ENCODE results near the gene IL1RL1.

Gene IL1RL1

GRCh38 chr2:102346381-102347130, 35.2 kb downstream of the IL1RL1 start:
- no peaks in the 10 kb centered on the region for H3K4me1 Mint-ChIP-seq
- no peak overlapping the region for H3K4me3 Mint-ChIP-seq
- H3K9me3 Mint-ChIP-seq: no peaks in the 10 kb centered on the region
- no peak for DNase-seq
- no peaks in the 10 kb centered on the region for H3K36me3 Mint-ChIP-seq (ENCODE audit: low read depth)
- H3K27me3 Mint-ChIP-seq (ENCODE audit: low read depth, poor library complexity): peaks cover 23% of the 10 kb centered on the region
- TF ChIP-seq CTCF (IDR thresholded peaks at IDR 0.05): no peak
- H3K27ac Mint-ChIP-seq: no peak overlapping the region

- Mint-ChIP-seq H3K4me3 (no peak overlapping the region), H3K4me1 (no peaks in the 10 kb centered on the region), H3K36me3 (ENCODE audit: low read depth) (no peaks in the 10 kb centered on the region), H3K27me3 (ENCODE audit: low read depth, poor library complexity) (peaks cover 51% of the 10 kb centered on the region), H3K27ac (no peak overlapping the region), H3K9me3 (no peaks in the 10 kb centered on the region)
- DNase-seq: no peak
- TF ChIP-seq CTCF (IDR thresholded peaks at IDR 0.05): no peak
These were observed 38.9 kb downstream of the IL1RL1 start for GRCh38 chr2:102350137-102350793.

GRCh38 chr2:102355526-102356380, 44.4 kb downstream of the IL1RL1 start, which contains the start of gene IL18R1:
Gene IL18R1, plus strand, starts transcription at chr2:102355796. Its CDS starts 6,865 bp downstream, at chr2:102362661.
- Mint-ChIP-seq H3K36me3 (ENCODE audit: low read depth) (no peaks in the 10 kb centered on the region), H3K27ac (no peak within 1 kb of the TSS), H3K9me3 (no peaks in the 10 kb centered on the region), H3K27me3 (ENCODE audit: low read depth, poor library complexity) (peaks cover 71% of the 10 kb centered on the region), H3K4me1 (peaks cover 4% of the 10 kb centered on the region), H3K4me3 (peak within 1 kb of the TSS; percentile 90)
- peak; percentile 72 for TF ChIP-seq CTCF (IDR thresholded peaks at IDR 0.05)
- peak; percentile 86 for DNase-seq

GRCh38 chr2:102356381-102356712, 45.0 kb downstream of the IL1RL1 start:
- Mint-ChIP-seq H3K27me3 (ENCODE audit: low read depth, poor library complexity) (peaks cover 69% of the 10 kb centered on the region), H3K36me3 (ENCODE audit: low read depth) (no peaks in the 10 kb centered on the region), H3K9me3 (no peaks in the 10 kb centered on the region), H3K27ac (no peak overlapping the region), H3K4me1 (peaks cover 4% of the 10 kb centered on the region), H3K4me3 (peak overlapping the region; percentile 90)
- DNase-seq: no peak
- TF ChIP-seq CTCF (IDR thresholded peaks at IDR 0.05): no peak

GRCh38 chr2:102356741-102357140, 45.4 kb downstream of the IL1RL1 start:
- H3K36me3 Mint-ChIP-seq (ENCODE audit: low read depth): no peaks in the 10 kb centered on the region
- peaks cover 65% of the 10 kb centered on the region for H3K27me3 Mint-ChIP-seq (ENCODE audit: low read depth, poor library complexity)
- no peak overlapping the region for H3K27ac Mint-ChIP-seq
- H3K4me1 Mint-ChIP-seq: peaks cover 4% of the 10 kb centered on the region
- H3K9me3 Mint-ChIP-seq: no peaks in the 10 kb centered on the region
- no peak for DNase-seq
- TF ChIP-seq CTCF (IDR thresholded peaks at IDR 0.05): no peak
- H3K4me3 Mint-ChIP-seq: no peak overlapping the region
